ENCODE results near the gene PXMP4.
A peak's percentile ranks its signal among the peaks of the same experiment; 100 is the strongest.

Gene PXMP4

GRCh38 chr20:33666293-33667244 lies 53.5 kb downstream of the PXMP4 start, which contains the start of gene ACTL10:
TSS of gene ACTL10 (plus strand) at chr20:33666943. CDS start at chr20:33667498, 555 bp downstream.
- H3K4me3 ChIP-seq (ENCODE audit: low read length in 2 of 2): peak within 1 kb of the TSS in 1 of 2 donors; percentile 74
- peak within 1 kb of the TSS; percentile 69 for H3K18ac ChIP-seq (ENCODE audit: low read length)
- no peak within 1 kb of the TSS for H2BK5ac ChIP-seq (ENCODE audit: low read length)
- DNase-seq (ENCODE audit: low spot score): peak; percentile 77
- H3K79me1 ChIP-seq (ENCODE audit: low read depth, low read length): no peaks in the 10 kb centered on the region
- H3K27ac ChIP-seq (replicated peaks; ENCODE audit: low read length): peak within 1 kb of the TSS; percentile 1
- H3K9me3 ChIP-seq (replicated peaks in 1 of 2; ENCODE audit: control insufficient read depth in 2 of 2, insufficient read depth in 1 of 2, low read depth in 1 of 2, low read length in 2 of 2): no peaks in the 10 kb centered on the region
- no peak within 1 kb of the TSS for H2BK120ac ChIP-seq (ENCODE audit: low read depth, low read length)
- H2BK15ac ChIP-seq (ENCODE audit: low read length): no peak within 1 kb of the TSS
- peak within 1 kb of the TSS; percentile 86 for H2BK12ac ChIP-seq (ENCODE audit: low read length)
- H3K14ac ChIP-seq (ENCODE audit: low read length): no peak within 1 kb of the TSS
- WGBS, 2 donors (ENCODE audit: extremely low coverage in 2 of 2, insufficient read length in 2 of 2, insufficient replicate concordance in 1 of 2): no CpG with 5 or more reads among the region's 50 CpGs
- H3K4me2 ChIP-seq (ENCODE audit: insufficient read depth, low read length, poor library complexity, severe bottlenecking): peak within 1 kb of the TSS; percentile 55
- peaks cover 0 to 4% (median 0%) of the 10 kb centered on the region in 3 experiments for H3K27me3 ChIP-seq (ENCODE audit: control insufficient read depth in 3 of 3, insufficient read depth in 3 of 3, low read depth in 1 of 3, low read length in 3 of 3)
- no peak within 1 kb of the TSS for H4K8ac ChIP-seq (ENCODE audit: low read depth, low read length)
- no peak within 1 kb of the TSS for H3K4ac ChIP-seq (ENCODE audit: low read length)
- H3K9ac ChIP-seq (ENCODE audit: low read depth, low read length, poor library complexity): peak within 1 kb of the TSS; percentile 82
- peak within 1 kb of the TSS; percentile 85 for H2AK5ac ChIP-seq (ENCODE audit: low read depth, low read length)
- peaks cover 5 to 10% of the 10 kb centered on the region in 2 donors for H3K4me1 ChIP-seq (ENCODE audit: control insufficient read depth in 2 of 2, insufficient read depth in 1 of 2, low read depth in 1 of 2, low read length in 2 of 2)
- peak within 1 kb of the TSS; percentile 86 for H3K23ac ChIP-seq (ENCODE audit: low read depth, low read length, poor library complexity)
- no peak within 1 kb of the TSS for H2AFZ ChIP-seq (ENCODE audit: low read length)
- no peak within 1 kb of the TSS for H4K91ac ChIP-seq (ENCODE audit: low read depth, low read length, poor library complexity)
- peaks cover 2 to 33% of the 10 kb centered on the region in 2 donors for H3K36me3 ChIP-seq (replicated peaks in 1 of 2; ENCODE audit: control insufficient read depth in 2 of 2, insufficient read depth in 2 of 2, low read length in 2 of 2)

- H2AK5ac ChIP-seq (ENCODE audit: low read depth, low read length): peak overlapping the region; percentile 67
- H2BK5ac ChIP-seq (ENCODE audit: low read length): no peak overlapping the region
- no CpG with 5 or more reads among the region's 2 CpGs for WGBS, 2 donors (ENCODE audit: extremely low coverage in 2 of 2, insufficient read length in 2 of 2, insufficient replicate concordance in 1 of 2)
Measured at GRCh38 chr20:33664762-33665144, 55.4 kb downstream of the PXMP4 start.

GRCh38 chr20:33664085-33664761 lies 55.9 kb downstream of the PXMP4 start:
- DNase-seq (ENCODE audit: low spot score): no peak
- H2BK120ac ChIP-seq (ENCODE audit: low read depth, low read length): peak overlapping the region; percentile 24
- peaks cover 0 to 4% (median 0%) of the 10 kb centered on the region in 3 experiments for H3K27me3 ChIP-seq (ENCODE audit: control insufficient read depth in 3 of 3, insufficient read depth in 3 of 3, low read depth in 1 of 3, low read length in 3 of 3)
- no peak overlapping the region for H3K27ac ChIP-seq (replicated peaks; ENCODE audit: low read length)
- H3K18ac ChIP-seq (ENCODE audit: low read length): peak overlapping the region; percentile 99
- peak overlapping the region; percentile 93 for H3K9ac ChIP-seq (ENCODE audit: low read depth, low read length, poor library complexity)
- peak overlapping the region; percentile 33 for H4K91ac ChIP-seq (ENCODE audit: low read depth, low read length, poor library complexity)
- peak overlapping the region; percentile 67 for H2AK5ac ChIP-seq (ENCODE audit: low read depth, low read length)
- no CpG with 5 or more reads among the region's 9 CpGs for WGBS, 2 donors (ENCODE audit: extremely low coverage in 2 of 2, insufficient read length in 2 of 2, insufficient replicate concordance in 1 of 2)
- peak overlapping the region; percentile 91 for H2BK5ac ChIP-seq (ENCODE audit: low read length)
- H3K79me1 ChIP-seq (ENCODE audit: low read depth, low read length): no peaks in the 10 kb centered on the region
- peak overlapping the region; percentile 56 to 96 for H3K4me3 ChIP-seq (ENCODE audit: low read length in 2 of 2)
- H2BK12ac ChIP-seq (ENCODE audit: low read length): no peak overlapping the region
- no peaks in the 10 kb centered on the region for H3K9me3 ChIP-seq (replicated peaks in 1 of 2; ENCODE audit: control insufficient read depth in 2 of 2, insufficient read depth in 1 of 2, low read depth in 1 of 2, low read length in 2 of 2)
- H2AFZ ChIP-seq (ENCODE audit: low read length): peak overlapping the region; percentile 85
- H4K8ac ChIP-seq (ENCODE audit: low read depth, low read length): peak overlapping the region; percentile 99
- peak overlapping the region; percentile 86 for H3K4me2 ChIP-seq (ENCODE audit: insufficient read depth, low read length, poor library complexity, severe bottlenecking)
- H3K23ac ChIP-seq (ENCODE audit: low read depth, low read length, poor library complexity): peak overlapping the region; percentile 99
- peak overlapping the region; percentile 86 for H3K4ac ChIP-seq (ENCODE audit: low read length)
- H3K36me3 ChIP-seq (replicated peaks in 1 of 2; ENCODE audit: control insufficient read depth in 2 of 2, insufficient read depth in 2 of 2, low read length in 2 of 2): peaks cover 2 to 20% of the 10 kb centered on the region in 2 donors
- peak overlapping the region; percentile 98 for H3K14ac ChIP-seq (ENCODE audit: low read length)
- peaks cover 5 to 10% of the 10 kb centered on the region in 2 donors for H3K4me1 ChIP-seq (ENCODE audit: control insufficient read depth in 2 of 2, insufficient read depth in 1 of 2, low read depth in 1 of 2, low read length in 2 of 2)
- H2BK15ac ChIP-seq (ENCODE audit: low read length): no peak overlapping the region

More at GRCh38 chr20:33664762-33665144, 55.4 kb downstream of the PXMP4 start:
- H3K4me1 ChIP-seq (ENCODE audit: control insufficient read depth in 2 of 2, insufficient read depth in 1 of 2, low read depth in 1 of 2, low read length in 2 of 2): peaks cover 5 to 10% of the 10 kb centered on the region in 2 donors
- H3K36me3 ChIP-seq (replicated peaks in 1 of 2; ENCODE audit: control insufficient read depth in 2 of 2, insufficient read depth in 2 of 2, low read length in 2 of 2): peaks cover 2 to 21% of the 10 kb centered on the region in 2 donors
- H3K79me1 ChIP-seq (ENCODE audit: low read depth, low read length): no peaks in the 10 kb centered on the region
- H3K18ac ChIP-seq (ENCODE audit: low read length): no peak overlapping the region
- no peak for DNase-seq (ENCODE audit: low spot score)
- H4K8ac ChIP-seq (ENCODE audit: low read depth, low read length): peak overlapping the region; percentile 29
- H2BK15ac ChIP-seq (ENCODE audit: low read length): no peak overlapping the region
- H2BK120ac ChIP-seq (ENCODE audit: low read depth, low read length): peak overlapping the region; percentile 24
- H3K4me2 ChIP-seq (ENCODE audit: insufficient read depth, low read length, poor library complexity, severe bottlenecking): no peak overlapping the region
- H3K23ac ChIP-seq (ENCODE audit: low read depth, low read length, poor library complexity): peak overlapping the region; percentile 27
- H3K9me3 ChIP-seq (replicated peaks in 1 of 2; ENCODE audit: control insufficient read depth in 2 of 2, insufficient read depth in 1 of 2, low read depth in 1 of 2, low read length in 2 of 2): no peaks in the 10 kb centered on the region
- no peak overlapping the region for H2BK12ac ChIP-seq (ENCODE audit: low read length)
- peak overlapping the region; percentile 33 for H4K91ac ChIP-seq (ENCODE audit: low read depth, low read length, poor library complexity)
- no peak overlapping the region for H2AFZ ChIP-seq (ENCODE audit: low read length)
- no peak overlapping the region for H3K14ac ChIP-seq (ENCODE audit: low read length)
- peaks cover 0 to 4% (median 0%) of the 10 kb centered on the region in 3 experiments for H3K27me3 ChIP-seq (ENCODE audit: control insufficient read depth in 3 of 3, insufficient read depth in 3 of 3, low read depth in 1 of 3, low read length in 3 of 3)
- H3K4me3 ChIP-seq (ENCODE audit: low read length in 2 of 2): peak overlapping the region in 1 of 2 donors; percentile 56
- H3K27ac ChIP-seq (replicated peaks; ENCODE audit: low read length): no peak overlapping the region
- H3K4ac ChIP-seq (ENCODE audit: low read length): no peak overlapping the region
- peak overlapping the region; percentile 73 for H3K9ac ChIP-seq (ENCODE audit: low read depth, low read length, poor library complexity)
